ENCODE results near the gene SFSWAP. TPM values are rescaled to one million over a fixed set of nuclear protein-coding genes. Genes with fewer than 3 reads are reported as not detected.
"Not testable (repeated sequence)": the region's sequence is repeated elsewhere in the genome, so short reads cannot be mapped to it uniquely, and the experiment has no call there.

SFSWAP gene
- total and polyA plus RNA-seq, 8 donors: 14.8 to 194 (median 45.2) TPM

DNA sequence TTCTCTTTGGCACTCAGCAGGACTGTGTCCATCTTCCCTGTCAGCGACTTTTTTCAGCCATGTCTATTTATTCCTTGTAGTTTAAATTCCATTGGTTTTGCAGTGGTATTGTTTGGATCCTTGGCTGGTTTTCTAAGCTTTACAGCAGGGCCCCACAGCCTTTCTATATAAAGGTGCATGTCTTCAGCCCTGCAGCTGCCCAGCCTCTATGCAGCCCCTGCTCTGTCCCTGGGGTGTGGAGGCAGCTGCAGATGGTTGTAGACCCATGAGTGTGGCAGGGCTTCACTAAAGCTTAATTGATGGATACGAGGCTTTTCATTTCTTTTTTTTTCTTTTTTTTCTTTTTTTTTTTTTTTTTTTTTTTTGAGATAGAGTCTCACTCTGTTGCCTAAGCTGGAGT is 29.7 kb downstream of the SFSWAP start:
- no peaks in the 10 kb centered on the region for H3K27me3 ChIP-seq
- no peak overlapping the region for H3K27ac ChIP-seq
- 83 to 97% (median 92%) methylated on average over 2 of the region's 2 CpGs for WGBS, 5 donors
- no peaks in the 10 kb centered on the region for H3K4me1 ChIP-seq
- intact Hi-C loops (cut with DNase I; ENCODE audit: low total_unique reads): no loop called here
- peaks cover 33 to 93% (median 85%) of the 10 kb centered on the region in 4 donors for H3K36me3 ChIP-seq
- no peak overlapping the region for H3K4me3 ChIP-seq
- no peak for TF ChIP-seq POLR2A (IDR thresholded peaks at IDR 0.05)
- TF ChIP-seq EP300 (IDR thresholded peaks at IDR 0.05): no peak
- TF ChIP-seq POLR2AphosphoS5 (IDR thresholded peaks at IDR 0.05): no peak
- TF ChIP-seq, protein P1, sequence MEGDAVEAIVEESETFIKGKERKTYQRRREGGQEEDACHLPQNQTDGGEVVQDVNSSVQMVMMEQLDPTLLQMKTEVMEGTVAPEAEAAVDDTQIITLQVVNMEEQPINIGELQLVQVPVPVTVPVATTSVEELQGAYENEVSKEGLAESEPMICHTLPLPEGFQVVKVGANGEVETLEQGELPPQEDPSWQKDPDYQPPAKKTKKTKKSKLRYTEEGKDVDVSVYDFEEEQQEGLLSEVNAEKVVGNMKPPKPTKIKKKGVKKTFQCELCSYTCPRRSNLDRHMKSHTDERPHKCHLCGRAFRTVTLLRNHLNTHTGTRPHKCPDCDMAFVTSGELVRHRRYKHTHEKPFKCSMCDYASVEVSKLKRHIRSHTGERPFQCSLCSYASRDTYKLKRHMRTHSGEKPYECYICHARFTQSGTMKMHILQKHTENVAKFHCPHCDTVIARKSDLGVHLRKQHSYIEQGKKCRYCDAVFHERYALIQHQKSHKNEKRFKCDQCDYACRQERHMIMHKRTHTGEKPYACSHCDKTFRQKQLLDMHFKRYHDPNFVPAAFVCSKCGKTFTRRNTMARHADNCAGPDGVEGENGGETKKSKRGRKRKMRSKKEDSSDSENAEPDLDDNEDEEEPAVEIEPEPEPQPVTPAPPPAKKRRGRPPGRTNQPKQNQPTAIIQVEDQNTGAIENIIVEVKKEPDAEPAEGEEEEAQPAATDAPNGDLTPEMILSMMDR (IDR thresholded peaks at IDR 0.05): no peak
- DNase-seq: no peak
- peaks cover 0 to 10% (median 5%) of the 10 kb centered on the region in 4 donors for H3K9me3 ChIP-seq

DNA sequence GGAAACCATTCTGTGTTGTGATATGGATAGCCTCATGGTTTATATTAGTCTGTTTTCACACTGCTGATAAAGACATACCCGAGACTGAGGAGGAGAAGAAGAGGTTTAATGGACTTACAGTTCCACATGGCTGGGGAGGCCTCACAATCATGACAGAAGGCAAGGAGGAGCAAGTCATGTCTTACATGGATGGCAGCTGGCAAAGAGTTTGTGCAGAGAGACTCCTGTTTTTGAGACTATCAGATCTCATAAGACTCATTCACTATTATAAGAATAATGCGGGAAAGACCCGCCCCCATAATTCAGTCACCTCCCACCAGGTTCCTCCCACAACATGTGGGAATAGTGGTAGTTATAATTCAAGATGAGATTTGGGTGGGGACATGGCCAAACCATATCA is 31.9 kb downstream of the SFSWAP start:
- H3K4me1 ChIP-seq; H3K9me3 ChIP-seq; intact Hi-C loops (cut with DNase I; ENCODE audit: low total_unique reads); H3K27ac ChIP-seq; DNase-seq; H3K4me3 ChIP-seq; H3K27me3 ChIP-seq: not testable (repeated sequence)
- 93 to 96% (median 96%) methylated on average over 3 of the region's 3 CpGs for WGBS, 5 donors
- H3K36me3 ChIP-seq: peaks cover 50 to 94% (median 86%) of the 10 kb centered on the region in 4 donors

DNA sequence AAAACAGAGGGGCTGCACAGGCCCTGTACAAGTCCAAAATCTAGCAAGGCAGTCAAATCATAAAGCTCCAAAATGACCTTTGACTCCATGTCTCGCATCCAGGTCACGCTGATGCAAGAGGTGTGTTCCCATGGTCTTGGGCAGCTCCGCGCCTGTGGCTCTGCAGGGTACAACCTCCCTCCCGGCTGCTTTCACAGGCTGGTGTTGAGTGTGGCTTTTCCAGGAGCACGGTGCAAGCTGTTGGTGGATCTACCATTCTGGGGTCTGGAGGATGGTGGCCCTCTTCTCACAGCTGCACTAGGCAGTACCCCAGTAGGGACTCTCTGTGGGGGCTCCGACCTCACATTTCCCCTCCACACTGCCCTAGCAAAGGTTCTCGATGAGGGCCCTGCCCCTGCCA is 32.5 kb downstream of the SFSWAP start:
- H3K4me1 ChIP-seq; intact Hi-C loops (cut with DNase I; ENCODE audit: low total_unique reads); H3K27me3 ChIP-seq; H3K9me3 ChIP-seq; H3K27ac ChIP-seq; DNase-seq; H3K4me3 ChIP-seq: not testable (repeated sequence)
- H3K36me3 ChIP-seq: peaks cover 54 to 96% (median 92%) of the 10 kb centered on the region in 4 donors
- 86 to 99% (median 98%) methylated on average over 8 of the region's 8 CpGs for WGBS, 5 donors

DNA sequence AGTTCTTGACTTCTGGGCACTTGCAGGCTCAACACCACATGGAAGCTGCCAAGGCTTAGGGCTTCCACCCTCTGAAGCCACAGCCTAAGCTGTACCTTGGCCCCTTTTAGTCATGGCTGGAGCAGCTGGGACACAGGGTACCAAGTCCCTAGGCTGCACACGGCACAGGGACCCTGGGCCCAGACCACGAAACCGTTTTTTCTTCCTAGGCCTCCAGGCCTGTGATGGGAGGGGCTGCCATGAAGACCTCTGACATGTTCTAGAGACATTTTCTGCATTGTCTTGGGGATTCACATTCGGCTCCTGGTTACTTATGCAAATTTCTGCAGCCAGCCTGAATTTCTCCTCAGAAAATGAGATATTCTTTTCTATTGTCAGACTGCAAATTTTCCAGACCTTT is 33.0 kb downstream of the SFSWAP start:
- H3K36me3 ChIP-seq: peaks cover 57 to 99% (median 95%) of the 10 kb centered on the region in 4 donors
- H3K4me1 ChIP-seq; intact Hi-C loops (cut with DNase I; ENCODE audit: low total_unique reads); H3K27me3 ChIP-seq; H3K27ac ChIP-seq; DNase-seq; H3K4me3 ChIP-seq; H3K9me3 ChIP-seq: not testable (repeated sequence)
- WGBS, 5 donors: 96 to 99% (median 98%) methylated on average over 4 of the region's 4 CpGs

DNA sequence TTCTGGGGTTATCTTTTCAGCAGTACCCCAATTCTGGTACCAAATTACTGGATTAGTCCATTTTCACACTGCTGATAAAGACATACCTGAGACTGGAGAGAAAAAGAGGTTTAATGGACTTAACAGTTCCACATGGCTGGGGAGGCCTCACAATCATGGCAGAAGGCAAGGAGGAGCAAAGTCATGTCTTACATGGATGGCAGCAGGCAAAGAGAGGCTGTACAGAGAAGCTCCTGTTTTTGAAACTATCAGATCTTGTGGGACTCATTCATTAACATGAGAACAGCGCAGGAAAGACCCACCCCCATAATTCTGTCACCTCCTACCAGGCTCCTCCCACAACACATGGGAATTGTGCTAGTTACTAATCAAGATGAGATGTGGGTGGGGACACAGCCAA is 33.8 kb downstream of the SFSWAP start:
- H3K36me3 ChIP-seq: peaks cover 55 to 99% (median 95%) of the 10 kb centered on the region in 4 donors
- H3K4me3 ChIP-seq; H3K27ac ChIP-seq; H3K4me1 ChIP-seq; intact Hi-C loops (cut with DNase I; ENCODE audit: low total_unique reads); H3K27me3 ChIP-seq; H3K9me3 ChIP-seq; DNase-seq: not testable (repeated sequence)
- 93 to 100% (median 96%) methylated on average over 1 of the region's 1 CpG for WGBS, 5 donors

DNA sequence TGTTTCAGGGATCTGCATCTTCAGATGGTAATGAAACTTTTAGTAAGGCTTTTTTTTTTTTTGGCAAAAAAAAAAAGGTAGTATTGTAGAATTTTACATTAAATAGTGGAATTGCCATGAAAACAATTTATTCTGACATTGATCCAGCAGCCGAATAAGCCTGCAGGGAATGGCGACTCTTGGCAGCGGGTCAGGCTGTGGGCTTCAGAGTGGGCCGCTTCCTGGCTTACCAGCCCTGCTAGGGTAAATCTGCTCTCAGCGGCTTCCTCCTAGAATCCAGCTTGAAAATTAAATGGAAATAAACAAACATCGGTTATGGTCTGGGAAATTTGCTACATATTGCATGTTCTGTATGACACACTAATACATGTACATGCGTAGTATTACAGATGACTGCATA is 34.8 kb downstream of the SFSWAP start:
- H3K4me1 ChIP-seq: no peaks in the 10 kb centered on the region
- H3K27me3 ChIP-seq: no peaks in the 10 kb centered on the region
- 88 to 98% (median 95%) methylated on average over 7 of the region's 7 CpGs for WGBS, 5 donors
- H3K36me3 ChIP-seq: peaks cover 47 to 99% (median 95%) of the 10 kb centered on the region in 4 donors
- no peak for TF ChIP-seq POLR2AphosphoS5 (IDR thresholded peaks at IDR 0.05)
- no peak for TF ChIP-seq POLR2A (IDR thresholded peaks at IDR 0.05)
- TF ChIP-seq EP300 (IDR thresholded peaks at IDR 0.05): no peak
- TF ChIP-seq, protein P1 (IDR thresholded peaks at IDR 0.05): no peak
- no peak for DNase-seq
- H3K9me3 ChIP-seq: peaks cover 0 to 10% (median 5%) of the 10 kb centered on the region in 4 donors
- intact Hi-C loops (cut with DNase I; ENCODE audit: low total_unique reads): no loop called here
- H3K27ac ChIP-seq: no peak overlapping the region
- no peak overlapping the region for H3K4me3 ChIP-seq

Data from stomach (tissue), 9 donors.